Left renal cortex interstitium (tissue), 4 donors: ENCODE data around the gene BAD. TPM values are rescaled to one million over a fixed set of nuclear protein-coding genes. Genes with fewer than 3 reads are reported as not detected.
"Not testable (repeated sequence)": the region's sequence is repeated elsewhere in the genome, so short reads cannot be mapped to it uniquely, and the experiment has no call there.

Experiments
- DNase-seq, 4 donors: peaks; one replicate each; pipeline ENCODE4 v3.0.0-alpha.2; 2013; ENCODE audit warnings: low read depth in 4 of 4, low spot score in 2 of 4, missing footprints in 1 of 4
- polyA plus RNA-seq, 4 donors: library from polyadenylated mRNA; unstranded; fragments of 120-200 nt; gene quantifications; one replicate each; pipeline ENCODE4 v1.2.1, GENCODE V29; 2013; ENCODE audit not compliant: insufficient read length in 4 of 4

The BAD gene
- polyA plus RNA-seq, 4 donors = 44.2 to 72.0 (median 57.1) TPM

DNA sequence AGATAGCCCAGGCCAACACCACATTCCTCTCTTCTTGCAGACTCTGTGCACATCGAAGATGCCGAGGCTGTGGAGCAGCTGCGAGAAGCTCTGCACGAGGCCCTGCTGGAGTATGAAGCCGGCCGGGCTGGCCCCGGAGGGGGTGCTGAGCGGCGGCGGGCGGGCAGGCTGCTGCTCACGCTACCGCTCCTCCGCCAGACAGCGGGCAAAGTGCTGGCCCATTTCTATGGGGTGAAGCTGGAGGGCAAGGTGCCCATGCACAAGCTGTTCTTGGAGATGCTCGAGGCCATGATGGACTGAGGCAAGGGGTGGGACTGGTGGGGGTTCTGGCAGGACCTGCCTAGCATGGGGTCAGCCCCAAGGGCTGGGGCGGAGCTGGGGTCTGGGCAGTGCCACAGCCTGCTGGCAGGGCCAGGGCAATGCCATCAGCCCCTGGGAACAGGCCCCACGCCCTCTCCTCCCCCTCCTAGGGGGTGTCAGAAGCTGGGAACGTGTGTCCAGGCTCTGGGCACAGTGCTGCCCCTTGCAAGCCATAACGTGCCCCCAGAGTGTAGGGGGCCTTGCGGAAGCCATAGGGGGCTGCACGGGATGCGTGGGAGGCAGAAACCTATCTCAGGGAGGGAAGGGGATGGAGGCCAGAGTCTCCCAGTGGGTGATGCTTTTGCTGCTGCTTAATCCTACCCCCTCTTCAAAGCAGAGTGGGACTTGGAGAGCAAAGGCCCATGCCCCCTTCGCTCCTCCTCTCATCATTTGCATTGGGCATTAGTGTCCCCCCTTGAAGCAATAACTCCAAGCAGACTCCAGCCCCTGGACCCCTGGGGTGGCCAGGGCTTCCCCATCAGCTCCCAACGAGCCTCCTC is 31.4 kb upstream of the BAD start:
- DNase-seq = not testable (repeated sequence)

DNA sequence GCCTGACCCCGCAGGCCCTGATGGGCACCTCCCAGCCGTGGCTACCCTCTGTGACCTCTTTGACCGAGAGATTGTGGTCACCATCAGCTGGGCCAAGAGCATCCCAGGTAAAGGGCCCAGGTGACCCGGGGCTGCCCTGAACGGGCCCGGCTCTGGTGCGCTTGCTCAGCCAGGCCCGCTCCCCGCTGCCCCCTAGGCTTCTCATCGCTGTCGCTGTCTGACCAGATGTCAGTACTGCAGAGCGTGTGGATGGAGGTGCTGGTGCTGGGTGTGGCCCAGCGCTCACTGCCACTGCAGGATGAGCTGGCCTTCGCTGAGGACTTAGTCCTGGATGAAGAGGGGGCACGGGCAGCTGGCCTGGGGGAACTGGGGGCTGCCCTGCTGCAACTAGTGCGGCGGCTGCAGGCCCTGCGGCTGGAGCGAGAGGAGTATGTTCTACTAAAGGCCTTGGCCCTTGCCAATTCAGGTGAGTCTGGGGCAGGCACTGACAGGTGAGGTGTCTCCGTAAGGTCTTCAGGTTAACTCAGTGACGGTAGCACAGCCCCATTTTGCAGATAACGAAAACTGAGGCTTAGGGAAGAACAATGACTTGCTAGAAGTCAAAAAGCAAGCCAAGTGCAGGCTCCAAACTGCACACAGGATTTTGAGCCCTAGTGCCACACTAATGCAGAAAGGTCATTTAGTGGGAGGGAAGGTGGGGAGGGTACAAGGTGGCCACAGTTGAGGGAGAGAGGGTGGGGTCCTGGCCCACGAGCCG is 30.5 kb upstream of the BAD start:
- DNase-seq = no peak

DNA sequence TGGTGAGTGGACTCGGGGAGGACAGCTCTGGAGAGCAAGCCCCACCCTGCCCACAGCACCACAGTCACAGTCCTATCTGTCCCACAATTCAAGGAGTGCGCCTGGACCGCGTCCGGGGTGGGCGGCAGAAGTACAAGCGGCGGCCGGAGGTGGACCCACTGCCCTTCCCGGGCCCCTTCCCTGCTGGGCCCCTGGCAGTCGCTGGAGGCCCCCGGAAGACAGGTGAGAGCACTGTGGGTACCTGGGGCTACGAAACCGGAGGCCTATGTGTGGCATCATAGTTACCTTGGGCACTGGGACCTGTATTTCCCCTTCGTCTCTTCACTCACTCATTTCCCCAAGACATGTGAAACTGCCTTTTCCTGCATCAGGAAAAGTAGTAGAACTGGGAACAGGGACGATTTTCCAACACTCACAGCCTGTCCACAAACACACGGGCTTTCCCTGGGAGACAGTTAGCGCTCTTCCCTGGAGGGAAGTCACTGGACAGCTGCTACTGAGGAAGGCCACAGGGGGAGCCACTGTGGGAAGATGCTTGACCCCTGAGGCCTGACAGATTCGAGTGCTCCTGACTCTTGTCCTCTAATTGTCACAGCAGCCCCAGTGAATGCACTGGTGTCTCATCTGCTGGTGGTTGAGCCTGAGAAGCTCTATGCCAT is 29.8 kb upstream of the BAD start:
- no peak for DNase-seq

DNA sequence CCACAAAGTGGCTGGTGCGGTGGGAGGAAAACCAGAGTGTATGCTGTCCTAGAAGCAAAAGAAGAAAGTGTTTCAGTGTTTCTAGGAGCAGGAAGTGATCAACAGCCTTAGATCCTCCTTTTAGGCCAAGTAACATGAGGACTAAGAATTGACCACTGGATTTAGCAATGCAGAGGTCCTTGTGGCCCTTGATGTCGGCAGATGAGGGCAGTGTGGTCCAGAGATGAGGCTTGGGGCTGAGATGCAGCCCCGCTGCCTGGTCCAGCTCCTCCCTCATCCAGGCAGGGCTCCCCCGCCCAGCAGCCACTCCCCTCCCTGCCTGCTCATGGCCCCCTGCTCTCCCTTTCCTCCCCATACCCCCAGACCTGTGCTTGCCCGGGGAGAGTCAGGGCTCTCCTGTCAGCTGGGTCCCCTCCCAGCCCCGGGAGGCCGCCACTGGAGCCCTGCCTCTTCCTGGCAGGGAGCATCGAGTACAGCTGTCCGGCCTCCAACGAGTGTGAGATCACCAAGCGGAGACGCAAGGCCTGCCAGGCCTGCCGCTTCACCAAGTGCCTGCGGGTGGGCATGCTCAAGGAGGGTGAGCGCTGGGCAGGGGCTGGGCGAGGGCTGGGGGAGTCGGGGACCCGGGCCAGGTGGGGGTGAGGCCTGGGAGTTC is 29.2 kb upstream of the BAD start:
- DNase-seq = no peak

DNA sequence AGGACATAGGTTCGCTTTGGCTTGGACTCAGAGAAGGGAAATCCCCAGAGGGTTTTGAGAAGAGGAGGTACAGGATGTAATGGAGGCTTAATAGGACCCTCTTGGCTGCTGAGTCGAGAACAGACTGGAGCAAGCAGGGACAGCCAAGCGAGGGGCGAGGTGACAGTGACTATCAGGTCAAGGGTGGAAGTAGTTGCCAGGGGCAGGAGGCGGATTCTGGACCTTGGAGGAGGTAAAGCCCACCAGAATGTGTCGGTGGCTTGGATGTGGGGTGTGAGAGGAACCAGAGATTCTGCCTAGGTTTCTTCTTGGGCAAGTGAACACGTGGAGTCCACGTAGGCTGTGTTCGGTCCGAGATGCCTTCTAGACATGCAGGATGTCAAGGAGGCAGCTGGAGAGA is 28.5 kb upstream of the BAD start:
- no peak for DNase-seq

DNA sequence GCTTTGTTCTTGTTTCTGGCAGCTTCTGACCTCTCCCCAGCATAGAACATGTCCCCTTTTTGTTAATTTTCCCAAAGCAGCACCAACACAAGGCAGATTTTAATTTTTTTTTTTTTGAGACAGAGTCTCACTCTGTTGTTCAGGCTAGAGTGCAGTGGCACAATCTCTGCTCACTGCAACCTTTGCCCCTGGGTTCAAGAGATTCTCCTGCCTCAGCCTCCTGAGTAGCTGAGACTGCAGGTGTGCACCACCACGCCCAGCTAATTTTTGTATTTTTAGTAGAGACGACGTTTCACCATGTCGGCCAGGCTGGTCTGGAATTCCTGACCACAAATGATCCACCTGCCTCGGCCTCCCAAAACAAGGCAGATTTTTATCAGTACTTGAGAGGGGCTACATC is 23.3 kb upstream of the BAD start:
- DNase-seq = not testable (repeated sequence)

DNA sequence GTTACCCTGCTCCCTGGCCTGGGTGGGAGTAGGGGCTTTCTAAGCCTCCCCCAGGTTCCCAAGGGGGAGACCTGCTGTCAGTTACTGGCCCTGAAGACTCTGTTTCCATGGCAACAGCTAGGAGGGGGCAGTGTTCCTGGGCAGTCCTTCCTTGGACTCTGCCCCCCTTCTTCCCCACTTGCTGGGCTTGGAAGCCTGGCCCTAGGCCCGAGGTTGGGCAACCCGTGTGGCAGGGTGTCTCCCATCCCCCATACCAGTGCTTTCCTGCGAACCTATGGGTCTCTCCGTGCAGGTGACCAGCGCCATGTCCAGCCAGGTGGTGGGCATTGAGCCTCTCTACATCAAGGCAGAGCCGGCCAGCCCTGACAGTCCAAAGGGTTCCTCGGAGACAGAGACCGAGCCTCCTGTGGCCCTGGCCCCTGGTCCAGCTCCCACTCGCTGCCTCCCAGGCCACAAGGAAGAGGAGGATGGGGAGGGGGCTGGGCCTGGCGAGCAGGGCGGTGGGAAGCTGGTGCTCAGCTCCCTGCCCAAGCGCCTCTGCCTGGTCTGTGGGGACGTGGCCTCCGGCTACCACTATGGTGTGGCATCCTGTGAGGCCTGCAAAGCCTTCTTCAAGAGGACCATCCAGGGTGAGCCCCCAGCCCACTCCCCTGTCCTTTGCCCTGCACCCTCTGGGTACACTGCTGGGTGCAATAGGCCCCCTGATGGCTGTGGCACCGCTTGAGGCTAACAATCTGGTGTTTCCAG is 22.6 kb upstream of the BAD start:
- DNase-seq = no peak

DNA sequence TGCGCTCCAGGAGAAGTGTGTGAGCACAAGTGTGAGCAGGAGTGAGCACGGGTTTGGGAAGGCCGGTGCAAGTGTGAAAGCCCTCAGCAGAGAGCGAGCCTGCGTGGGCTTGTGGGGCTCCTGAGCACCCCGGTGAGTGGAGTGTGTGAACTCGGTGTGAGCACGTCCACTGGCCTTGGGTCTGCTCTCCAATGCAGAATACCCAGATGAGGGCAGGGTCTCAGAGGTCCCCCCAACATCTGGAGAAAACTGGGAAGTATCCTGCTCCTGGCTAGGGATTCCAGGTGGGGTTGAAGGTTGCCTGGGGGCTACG is 22.1 kb upstream of the BAD start:
- no peak for DNase-seq

DNA sequence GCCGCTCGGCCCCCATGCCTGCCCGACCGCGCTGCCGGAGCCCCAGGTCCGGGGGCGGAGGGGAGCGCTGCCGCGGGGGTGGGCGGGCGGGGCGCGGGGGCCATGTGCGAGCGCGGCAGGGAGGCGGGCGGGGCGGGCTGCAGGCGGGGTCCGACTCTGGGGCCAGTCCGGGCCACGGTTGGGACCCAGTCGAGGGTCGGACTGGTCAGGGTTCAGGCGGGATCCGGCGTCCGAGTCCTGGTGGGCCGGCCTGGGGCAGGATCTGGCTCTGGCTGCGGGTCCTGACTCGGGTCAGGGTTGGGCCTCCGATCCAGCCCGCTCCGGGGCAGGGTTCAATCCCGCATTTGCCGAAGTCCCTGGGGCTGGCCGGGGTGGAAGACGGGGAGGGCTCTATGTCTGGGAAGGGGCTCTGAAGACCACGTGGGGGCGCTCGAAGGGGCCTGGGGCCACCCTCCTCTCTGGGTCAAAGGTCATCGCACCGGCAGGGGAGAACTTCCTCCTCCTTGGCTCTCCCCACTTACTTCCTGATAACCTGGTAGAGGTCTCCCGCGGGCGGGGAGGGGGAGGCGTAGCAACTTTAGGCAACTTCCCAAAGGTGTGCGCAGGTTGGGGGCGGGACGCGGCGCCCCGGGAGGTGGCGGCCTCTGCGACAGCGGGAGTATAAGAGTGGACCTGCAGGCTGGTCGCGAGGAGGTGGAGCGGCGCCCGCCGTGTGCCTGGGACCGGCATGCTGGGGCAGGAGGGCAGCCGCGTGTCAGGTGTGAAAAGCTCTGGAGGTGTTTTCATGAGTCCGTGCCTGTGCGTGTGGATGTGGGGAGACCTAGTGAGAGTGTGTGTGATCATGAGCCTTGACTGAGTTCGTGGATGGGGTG is 21.5 kb upstream of the BAD start:
- no peak for DNase-seq

DNA sequence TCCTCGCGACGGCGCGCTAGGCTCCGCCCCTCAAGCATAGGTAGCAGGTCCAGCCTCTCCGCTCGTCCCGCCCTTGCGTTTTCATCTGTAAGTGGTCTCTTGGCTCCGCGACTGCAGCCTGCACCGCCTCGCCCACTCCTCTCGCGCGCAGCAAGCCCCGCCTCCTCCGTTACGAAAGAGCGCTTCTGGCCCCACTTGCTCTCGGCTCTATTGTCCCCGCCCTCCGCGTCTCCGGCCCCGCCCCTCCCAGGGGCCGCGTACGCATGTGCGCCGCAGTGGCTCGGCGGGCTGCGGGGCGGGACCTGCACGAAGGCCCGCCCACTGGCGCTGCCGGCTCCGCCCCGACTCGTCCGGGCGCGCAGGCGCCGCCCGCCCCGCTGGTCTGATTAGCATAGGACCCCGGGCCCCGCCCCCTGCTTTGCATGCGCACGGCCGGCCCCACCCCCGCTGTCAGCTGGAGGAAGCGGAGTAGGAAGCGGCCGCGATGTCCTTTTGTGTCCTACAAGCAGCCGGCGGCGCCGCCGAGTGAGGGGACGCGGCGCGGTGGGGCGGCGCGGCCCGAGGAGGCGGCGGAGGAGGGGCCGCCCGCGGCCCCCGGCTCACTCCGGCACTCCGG is 20.7 kb upstream of the BAD start, which contains the start of gene ESRRA:
TSS of gene ESRRA (plus strand) at position 450 of the 616 bp plus-strand sequence. CDS start 1,656 bp downstream, outside the sequence.
- DNase-seq = peak; percentile 90 to 96 (median 94)

DNA sequence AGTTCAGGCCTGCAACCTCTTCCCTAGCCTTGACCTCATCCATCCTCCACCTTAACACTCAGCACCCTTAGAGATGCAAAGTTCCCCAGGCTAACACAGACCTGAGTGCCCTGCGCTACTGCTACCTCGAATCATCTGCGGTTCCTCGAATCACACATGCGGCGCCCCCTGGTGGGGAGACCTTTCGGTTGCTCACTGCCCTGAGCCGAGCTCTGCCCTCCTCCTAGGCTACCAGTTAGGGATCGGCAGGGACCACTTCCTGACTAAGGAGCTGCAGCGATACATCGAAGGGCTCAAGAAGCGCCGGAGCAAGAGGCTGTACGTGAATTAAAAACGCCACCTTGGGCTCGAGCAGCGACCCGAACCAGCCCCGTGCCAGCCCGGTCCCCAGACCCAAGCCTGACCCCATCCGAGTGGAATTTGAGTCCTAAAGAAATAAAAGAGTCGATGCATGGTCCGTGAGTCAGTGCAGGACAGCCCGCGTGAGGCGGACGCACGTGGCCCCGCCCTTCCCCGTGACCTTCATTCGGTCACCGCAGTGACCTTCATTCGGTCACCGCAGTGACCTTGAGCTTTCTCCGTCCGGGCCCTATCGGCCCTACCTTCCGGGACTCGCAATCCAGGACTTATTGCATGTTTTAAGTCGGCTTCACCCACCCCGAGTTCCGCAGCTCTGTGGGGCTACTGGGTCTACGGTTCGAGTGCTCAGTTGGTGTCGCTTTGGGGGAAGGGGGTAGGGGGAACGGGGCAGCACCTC is 20.0 kb upstream of the BAD start:
- peak in 2 of 4 donors; percentile 69 to 79 for DNase-seq

DNA sequence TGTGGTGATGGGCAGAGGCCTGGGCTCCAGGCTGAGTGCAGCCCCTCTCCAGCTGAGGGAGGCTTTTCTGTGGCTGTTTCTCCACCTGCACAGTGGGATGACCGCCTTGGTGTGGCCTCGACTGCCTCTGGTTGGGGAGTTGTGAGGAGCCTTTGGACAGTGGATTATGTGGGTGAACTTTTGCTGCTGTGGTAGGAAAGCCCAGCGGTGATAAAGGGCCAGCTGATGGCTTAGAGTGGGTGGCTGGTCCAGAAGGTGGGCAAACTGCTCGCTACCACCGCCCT is 19.5 kb upstream of the BAD start:
- no peak for DNase-seq

DNA sequence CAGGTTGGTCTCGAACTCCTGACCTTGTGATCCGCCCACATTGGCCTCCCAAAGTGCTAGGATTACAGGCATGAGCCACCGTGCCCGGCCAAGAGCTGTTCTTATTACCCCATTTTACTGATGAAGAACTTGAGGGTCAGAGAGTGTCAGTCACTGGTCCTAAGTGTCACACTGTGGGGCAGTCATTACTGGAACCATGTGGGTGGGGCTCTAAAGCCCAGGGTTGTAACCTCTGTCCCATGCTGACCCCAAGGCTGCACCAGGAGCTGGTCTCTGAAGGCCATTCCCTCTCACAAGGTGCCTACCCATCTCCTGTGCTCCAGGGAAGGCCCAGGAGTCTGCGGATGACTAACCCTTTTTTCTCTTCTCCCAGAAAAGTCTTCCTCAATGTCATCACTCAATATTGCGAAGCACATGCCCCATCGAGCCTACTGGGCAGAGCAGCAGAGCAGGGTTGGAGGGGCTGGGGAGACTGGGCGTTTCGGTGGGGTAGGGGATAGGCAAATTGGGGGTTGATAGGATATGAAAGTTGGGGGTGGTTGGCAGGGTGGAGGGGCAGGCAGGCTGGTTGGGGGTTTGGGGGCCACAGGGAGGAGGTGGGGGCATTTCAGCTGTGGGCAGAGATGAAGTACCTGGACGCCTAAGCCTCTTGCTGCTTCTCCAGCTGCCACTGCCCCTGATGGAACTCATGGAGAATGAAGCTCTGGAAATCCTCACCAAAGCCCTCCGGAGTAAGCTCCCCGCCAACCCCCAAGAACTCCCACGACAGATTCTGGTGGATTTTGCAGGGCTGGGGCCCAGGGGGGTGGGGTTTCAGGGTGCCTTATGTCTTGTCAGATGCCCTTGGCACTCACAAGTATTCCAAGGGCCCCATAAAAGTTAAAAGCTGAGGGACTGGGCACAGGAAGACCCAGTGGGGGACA is 18.9 kb upstream of the BAD start:
- no peak for DNase-seq

DNA sequence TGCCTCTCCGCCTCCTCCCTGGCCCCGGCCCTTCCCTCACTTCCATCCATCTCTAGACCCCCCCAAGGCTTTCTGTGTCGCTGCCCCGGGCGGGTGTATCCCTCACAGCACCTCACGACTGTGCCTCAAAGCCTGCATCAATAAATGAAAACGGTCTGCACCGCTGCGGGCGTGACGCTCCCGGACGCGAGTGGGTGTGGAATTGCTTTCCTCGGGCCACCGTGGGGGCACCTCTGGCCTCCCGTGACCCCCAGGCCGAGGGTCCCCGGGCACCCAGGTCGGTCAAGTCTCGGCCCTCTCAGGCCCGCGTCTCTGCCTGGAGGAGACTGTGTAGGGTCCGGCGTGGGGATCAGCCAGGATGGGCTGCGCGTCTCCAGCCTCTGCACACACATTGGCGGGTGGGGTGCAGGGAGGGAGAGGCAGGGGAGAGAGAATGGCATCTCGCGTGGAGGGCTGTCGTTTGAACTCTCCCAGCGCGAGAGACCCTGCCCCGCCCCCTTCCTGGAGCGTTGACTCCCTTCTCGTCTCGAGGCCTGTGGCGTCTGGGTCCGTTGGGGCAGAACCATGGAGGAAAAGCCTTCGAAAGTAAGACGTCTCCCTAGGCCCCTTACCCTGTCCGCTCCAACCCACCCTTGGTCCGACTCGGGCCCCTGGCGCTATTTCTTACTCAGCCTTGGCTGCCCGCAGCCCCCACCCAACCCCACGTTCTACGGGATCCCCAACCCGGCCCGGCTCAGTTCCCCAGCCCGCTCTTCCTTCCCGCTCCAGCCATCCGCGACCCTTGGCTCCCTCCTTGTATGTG is 15.6 kb upstream of the BAD start, which contains the start of gene CATSPERZ:
TSS of gene CATSPERZ (plus strand) at position 512 of the 802 bp plus-strand sequence. CDS start at position 565, 53 bp downstream.
- DNase-seq = no peak

DNA sequence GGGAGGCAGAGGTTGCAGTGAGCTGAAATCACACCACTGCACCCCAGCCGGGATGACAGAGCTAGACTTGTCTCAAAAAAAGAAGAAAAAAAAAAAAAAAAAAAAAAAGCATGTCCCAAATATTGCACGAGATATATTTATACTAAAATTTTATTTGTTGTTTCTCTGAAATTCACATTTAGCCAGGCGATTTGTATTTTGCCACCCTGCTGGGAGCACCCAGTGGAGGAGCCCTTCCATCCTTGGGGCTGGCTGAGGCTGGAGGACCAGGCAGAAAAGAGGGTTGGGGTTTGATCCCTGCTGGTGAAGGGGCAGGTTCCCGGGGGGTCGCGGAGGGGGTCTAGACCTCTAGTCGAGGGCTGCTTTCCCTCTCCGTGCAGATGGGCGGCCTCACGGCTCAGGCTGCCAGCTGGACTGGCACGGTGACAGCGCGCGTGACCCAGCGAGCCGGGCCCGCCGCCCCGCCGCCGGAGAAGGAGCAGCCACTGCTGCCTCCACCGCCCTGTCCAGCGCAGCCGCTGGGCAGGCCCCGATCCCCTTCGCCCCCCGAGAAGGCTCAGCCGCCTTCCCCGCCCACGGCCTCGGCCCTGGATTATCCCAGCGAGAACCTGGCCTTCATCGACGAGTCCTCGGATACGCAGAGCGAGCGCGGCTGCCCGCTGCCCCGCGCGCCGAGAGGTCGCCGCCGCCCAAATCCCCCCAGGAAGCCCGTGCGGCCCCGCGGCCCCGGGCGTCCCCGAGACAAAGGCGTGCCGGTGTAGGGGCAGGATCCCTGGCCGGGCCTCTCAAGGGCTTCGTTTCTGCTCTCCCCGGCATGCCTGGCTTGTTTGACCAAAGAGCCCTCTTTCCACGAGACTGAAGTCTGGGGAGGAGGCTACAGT is 14.7 kb upstream of the BAD start:
- no peak for DNase-seq
